ENCODE measurements around the gene TCF12. TPM values are rescaled to one million over a fixed set of nuclear protein-coding genes. Genes with fewer than 3 reads are reported as not detected.

Gene TCF12
- total and polyA plus RNA-seq, 2 donors (not counting 3 experiments of a cell fraction or from before 2014, with no cell fraction given), result 72.1 to 133 TPM

- CTCF ChIA-PET, result interaction anchor here (1.5 to 1.9 kb wide), 2 partner anchors 8 to 30 kb away, joined by 4 to 8 read pairs; no protein-coding TSS in a partner anchor
- H3K27ac ChIP-seq (ENCODE audit: insufficient read depth, low read depth, low read length), result no peak overlapping the region
These were observed 286.8 kb downstream of the TCF12 start for GRCh38 chr15:57205027-57205855.

More at GRCh38 chr15:57205027-57205855, 286.8 kb downstream of the TCF12 start:
- H3K4me1 ChIP-seq (ENCODE audit: control insufficient read depth, extremely low read depth, insufficient read depth, low read length), result no peaks in the 10 kb centered on the region
- H4K20me1 ChIP-seq (replicated peaks; ENCODE audit: control insufficient read depth, extremely low read depth, insufficient read depth, low read length), result no peaks in the 10 kb centered on the region
- dilution Hi-C loops (cut with MboI; ENCODE audit: extremely low pct_ligation_motif_present, low sequenced_read_pairs) (no loop called here), intact Hi-C loops (cut with micrococcal nuclease) (no loop called here)
- BruUV-seq (replicated peaks), result no TSS peak
- no peaks in the 10 kb centered on the region for H3K9me1 ChIP-seq (replicated peaks; ENCODE audit: control insufficient read depth, extremely low read depth, insufficient read depth, low read length)
- no peaks in the 10 kb centered on the region for H3K9me3 ChIP-seq (replicated peaks; ENCODE audit: control insufficient read depth, insufficient read depth, low read length)
- H3K79me2 ChIP-seq (ENCODE audit: control insufficient read depth, insufficient read depth, low read length), result peaks cover 2% of the 10 kb centered on the region
- no peak overlapping the region for H3K4me2 ChIP-seq (ENCODE audit: insufficient read depth, low read length)
- no peak overlapping the region for H3K4me3 ChIP-seq (replicated peaks in 1 of 3; ENCODE audit: insufficient read depth in 1 of 3, low read depth in 1 of 3, low read length in 3 of 3)
- no peaks in the 10 kb centered on the region for H3K36me3 ChIP-seq (ENCODE audit: control insufficient read depth in 2 of 2, extremely low read depth in 1 of 2, insufficient read depth in 2 of 2, low read length in 2 of 2)
- no peak for DNase-seq (ENCODE audit: low read depth, low spot score)
- H3K27me3 ChIP-seq (ENCODE audit: control insufficient read depth in 2 of 2, insufficient read depth in 2 of 2, low read length in 2 of 2), result no peaks in the 10 kb centered on the region
- no peak overlapping the region for H2AFZ ChIP-seq (ENCODE audit: low read depth, low read length)
- POLR2A ChIA-PET, result no interaction called here
- no peak overlapping the region for H3K9ac ChIP-seq (replicated peaks; ENCODE audit: extremely low read depth, insufficient read depth, low read length)
- no peak for FAIRE-seq
- TF ChIP-seq MAX (IDR thresholded peaks at IDR 0.05; ENCODE audit: insufficient read depth, insufficient read length) (no peak), POLR2A (IDR thresholded peaks at IDR 0.05; ENCODE audit: low read depth, low read length) (no peak), EZH2 (IDR thresholded peaks at IDR 0.05; ENCODE audit: borderline replicate concordance, low read depth, low read length, severe bottlenecking) (no peak), POLR2AphosphoS5 (IDR thresholded peaks at IDR 0.05; ENCODE audit: insufficient read depth, low read depth, low read length) (no peak), FOS (IDR thresholded peaks at IDR 0.05; ENCODE audit: borderline replicate concordance, insufficient read depth, low read length) (no peak), GATA2 (IDR thresholded peaks at IDR 0.05; ENCODE audit: insufficient read depth, insufficient read length, low read depth, low read length) (no peak), MYC (IDR thresholded peaks at IDR 0.05; ENCODE audit: low read depth, low read length) (no peak), JUN (IDR thresholded peaks at IDR 0.05; ENCODE audit: borderline replicate concordance, insufficient read depth, insufficient read length, low read depth) (no peak), CTCF (IDR thresholded peaks at IDR 0.05; ENCODE audit: extremely low read depth in 1 of 2, insufficient read depth in 1 of 2, low read depth in 1 of 2, low read length in 2 of 2) (no peak)
